GM12873 (cell line): ENCODE data around the gene ERICH2.
A peak's percentile ranks its signal among the peaks of the same experiment; 100 is the strongest.

ENCODE experiments used
- TF ChIP-seq, protein P1 (sequence below): IDR thresholded peaks from 2 replicates; pipeline ENCODE4 v1.5.1; 2012; ENCODE audit warnings: low read depth, mild to moderate bottlenecking, moderate library complexity, low read length, control low read depth; ENCODE audit not compliant: insufficient read depth; ENCODE audit errors: missing control alignments

ERICH2 gene

DNA sequence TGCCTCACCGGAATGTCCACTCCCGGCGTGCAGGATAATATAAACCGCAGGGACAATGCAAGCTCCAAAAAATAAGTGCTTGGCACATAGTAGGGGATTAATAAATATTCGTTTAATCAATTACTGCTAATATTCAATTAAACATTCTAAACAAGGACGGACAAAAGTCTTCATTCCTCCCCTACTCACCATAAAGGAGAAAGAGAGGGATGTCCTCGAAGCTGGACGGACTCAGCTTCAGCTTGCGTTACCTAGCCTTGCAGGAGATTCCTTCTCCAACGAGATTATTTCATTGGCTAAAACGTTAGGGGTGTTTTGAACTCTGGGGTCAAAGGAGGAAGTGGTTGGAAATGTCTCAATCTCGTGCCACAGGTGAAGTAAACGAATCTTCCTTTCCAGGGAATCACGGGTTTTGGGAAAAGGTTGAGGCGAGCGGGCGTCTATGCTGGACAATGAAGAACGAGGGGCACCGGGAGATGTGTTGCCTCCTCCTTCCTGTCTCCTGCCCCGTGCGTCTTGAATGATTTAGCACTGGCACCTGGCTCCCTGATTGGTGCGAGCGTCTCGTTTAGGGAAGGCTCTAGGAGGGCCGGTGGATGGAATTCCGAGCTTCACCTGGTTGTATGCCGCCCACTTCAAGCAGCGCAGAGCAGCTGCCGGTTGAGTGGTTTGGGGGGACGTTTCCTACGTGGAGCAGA lies 44.5 kb downstream of the ERICH2 start:
- TF ChIP-seq, protein P1, sequence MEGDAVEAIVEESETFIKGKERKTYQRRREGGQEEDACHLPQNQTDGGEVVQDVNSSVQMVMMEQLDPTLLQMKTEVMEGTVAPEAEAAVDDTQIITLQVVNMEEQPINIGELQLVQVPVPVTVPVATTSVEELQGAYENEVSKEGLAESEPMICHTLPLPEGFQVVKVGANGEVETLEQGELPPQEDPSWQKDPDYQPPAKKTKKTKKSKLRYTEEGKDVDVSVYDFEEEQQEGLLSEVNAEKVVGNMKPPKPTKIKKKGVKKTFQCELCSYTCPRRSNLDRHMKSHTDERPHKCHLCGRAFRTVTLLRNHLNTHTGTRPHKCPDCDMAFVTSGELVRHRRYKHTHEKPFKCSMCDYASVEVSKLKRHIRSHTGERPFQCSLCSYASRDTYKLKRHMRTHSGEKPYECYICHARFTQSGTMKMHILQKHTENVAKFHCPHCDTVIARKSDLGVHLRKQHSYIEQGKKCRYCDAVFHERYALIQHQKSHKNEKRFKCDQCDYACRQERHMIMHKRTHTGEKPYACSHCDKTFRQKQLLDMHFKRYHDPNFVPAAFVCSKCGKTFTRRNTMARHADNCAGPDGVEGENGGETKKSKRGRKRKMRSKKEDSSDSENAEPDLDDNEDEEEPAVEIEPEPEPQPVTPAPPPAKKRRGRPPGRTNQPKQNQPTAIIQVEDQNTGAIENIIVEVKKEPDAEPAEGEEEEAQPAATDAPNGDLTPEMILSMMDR: no peak

DNA sequence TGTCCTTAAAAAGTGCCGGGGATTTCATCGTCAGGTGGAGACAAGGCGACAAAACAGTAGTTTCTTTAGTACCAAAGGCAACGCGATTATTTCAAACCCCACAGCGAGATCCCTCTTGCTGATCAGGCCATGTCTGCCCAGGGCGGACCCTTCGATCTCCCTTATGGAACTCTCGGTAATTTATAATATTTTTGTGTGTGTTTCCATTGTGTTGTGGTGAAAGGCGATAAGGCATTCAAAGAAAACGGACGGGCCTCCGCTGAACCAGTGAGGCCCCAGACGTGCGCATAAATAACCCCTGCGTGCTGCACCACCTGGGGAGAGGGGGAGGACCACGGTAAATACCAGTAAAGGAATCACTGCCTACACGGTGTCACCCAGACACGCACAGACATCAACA lies 45.1 kb downstream of the ERICH2 start:
- TF ChIP-seq, protein P1: no peak

DNA sequence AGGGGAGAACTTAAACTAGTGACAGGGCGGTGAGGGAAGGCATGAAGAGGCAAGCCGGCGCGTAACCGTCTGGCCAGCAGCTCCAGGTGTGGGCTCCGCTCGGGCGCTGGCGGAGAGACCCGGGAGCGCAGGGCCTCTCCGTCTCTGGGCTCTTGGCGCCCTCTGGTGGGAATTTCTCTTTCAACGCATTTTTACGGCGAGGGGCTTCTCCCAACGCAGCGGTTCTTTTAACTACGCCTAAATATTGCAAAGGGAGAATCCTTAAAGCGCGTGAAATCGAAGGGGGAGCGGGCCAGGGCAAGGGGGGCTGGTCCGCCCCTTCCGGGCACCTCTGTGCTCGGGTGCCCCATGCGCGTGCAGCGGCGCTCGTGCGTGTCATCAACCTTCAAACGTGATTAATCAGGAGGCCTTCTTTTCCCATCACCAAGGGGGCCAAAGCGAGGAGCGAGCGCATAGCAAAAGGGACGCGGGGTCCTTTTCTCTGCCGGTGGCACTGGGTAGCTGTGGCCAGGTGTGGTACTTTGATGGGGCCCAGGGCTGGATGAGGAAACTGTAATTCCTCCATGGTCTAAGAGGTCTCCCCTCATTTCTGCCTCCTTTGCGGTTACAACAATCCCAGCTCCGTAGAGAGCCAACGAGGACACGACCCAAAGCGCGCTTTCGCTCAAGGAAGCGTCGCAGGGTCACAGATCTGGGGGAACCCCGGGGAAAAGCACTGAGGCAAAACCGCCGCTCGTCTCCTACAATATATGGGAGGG lies 45.7 kb downstream of the ERICH2 start:
- TF ChIP-seq, protein P1: peak; percentile 68

DNA sequence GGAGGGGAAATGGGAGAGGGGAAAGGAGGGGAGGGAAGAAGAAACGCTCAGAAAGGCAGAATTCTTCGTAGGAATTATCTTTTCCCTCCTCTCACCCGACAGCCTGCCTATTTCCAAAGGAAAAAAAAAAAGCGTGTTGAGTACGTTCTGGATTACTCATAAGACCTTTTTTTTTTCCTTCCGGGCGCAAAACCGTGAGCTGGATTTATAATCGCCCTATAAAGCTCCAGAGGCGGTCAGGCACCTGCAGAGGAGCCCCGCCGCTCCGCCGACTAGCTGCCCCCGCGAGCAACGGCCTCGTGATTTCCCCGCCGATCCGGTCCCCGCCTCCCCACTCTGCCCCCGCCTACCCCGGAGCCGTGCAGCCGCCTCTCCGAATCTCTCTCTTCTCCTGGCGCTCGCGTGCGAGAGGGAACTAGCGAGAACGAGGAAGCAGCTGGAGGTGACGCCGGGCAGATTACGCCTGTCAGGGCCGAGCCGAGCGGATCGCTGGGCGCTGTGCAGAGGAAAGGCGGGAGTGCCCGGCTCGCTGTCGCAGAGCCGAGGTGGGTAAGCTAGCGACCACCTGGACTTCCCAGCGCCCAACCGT lies 46.4 kb downstream of the ERICH2 start, which contains the start of gene GAD1:
Gene GAD1 (plus strand): TSS at position 384 of the 589 bp plus-strand sequence. CDS start 1,705 bp downstream, outside the sequence.
- TF ChIP-seq, protein P1: no peak

DNA sequence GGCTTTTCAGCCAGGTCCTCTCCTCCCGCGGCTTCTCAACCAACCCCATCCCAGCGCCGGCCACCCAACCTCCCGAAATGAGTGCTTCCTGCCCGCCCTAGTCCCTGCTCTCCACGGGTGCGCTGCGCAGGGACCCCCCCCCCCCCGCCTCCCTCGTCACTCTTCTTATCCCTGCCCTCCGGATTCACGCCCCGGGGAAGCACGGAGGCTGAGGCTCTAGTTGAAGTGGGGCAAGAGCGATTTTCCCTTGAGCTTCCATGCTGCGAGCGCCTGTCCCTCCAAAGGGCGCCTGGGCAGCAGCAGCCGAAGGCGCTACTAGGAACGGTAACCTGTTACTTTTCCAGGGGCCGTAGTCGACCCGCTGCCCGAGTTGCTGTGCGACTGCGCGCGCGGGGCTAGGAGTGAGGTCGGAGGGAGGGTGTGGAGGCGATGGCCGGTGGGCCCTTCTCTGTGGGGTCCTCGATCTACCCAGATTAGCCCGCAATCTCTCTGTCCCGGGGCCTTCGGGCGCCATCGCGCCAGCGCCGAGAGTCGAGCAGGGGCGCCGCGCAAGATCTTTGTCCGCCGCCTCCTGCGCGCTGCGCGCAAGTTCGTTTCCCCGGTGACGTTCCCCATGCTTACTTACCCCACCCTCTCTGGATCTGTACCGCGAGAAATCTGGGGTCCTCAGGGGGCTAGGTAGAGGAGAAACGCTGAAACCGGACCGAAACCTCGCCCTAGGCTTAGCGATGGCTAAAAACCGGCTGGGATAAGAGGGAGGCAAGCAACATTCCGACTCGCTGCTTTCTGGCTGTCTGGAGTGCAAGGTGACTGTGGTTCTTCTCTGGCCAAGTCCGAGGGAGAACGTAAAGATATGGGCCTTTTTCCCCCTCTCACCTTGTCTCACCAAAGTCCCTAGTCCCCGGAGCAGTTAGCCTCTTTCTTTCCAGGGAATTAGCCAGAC lies 47.2 kb downstream of the ERICH2 start:
- TF ChIP-seq, protein P1: no peak

DNA sequence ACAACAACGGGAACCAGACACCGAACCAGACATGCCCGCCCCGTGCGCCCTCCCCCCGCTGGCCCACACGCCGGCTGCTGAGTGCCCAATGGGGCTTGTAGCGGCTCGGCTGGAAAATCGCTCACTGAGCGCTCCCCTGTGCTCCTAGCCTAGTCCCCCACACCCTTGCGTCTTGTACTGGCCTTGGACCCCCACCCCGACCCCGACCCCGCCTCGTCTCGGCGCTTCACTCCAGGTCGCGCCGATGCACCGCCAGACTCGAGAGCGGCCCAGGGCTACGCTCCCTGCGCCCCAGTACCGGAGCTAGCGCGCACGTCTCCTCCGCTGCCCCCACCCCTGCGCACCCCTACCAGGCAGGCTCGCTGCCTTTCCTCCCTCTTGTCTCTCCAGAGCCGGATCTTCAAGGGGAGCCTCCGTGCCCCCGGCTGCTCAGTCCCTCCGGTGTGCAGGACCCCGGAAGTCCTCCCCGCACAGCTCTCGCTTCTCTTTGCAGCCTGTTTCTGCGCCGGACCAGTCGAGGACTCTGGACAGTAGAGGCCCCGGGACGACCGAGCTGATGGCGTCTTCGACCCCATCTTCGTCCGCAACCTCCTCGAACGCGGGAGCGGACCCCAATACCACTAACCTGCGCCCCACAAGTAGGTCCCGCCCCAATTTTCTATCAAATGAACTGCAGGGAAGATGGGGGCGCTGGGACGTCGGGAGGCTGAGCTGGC lies 48.0 kb downstream of the ERICH2 start:
- TF ChIP-seq, protein P1: no peak
